Measurements from ENCODE around the gene TMUB1. TPM values are rescaled to one million over a fixed set of nuclear protein-coding genes. Genes with fewer than 3 reads are reported as not detected.

TMUB1 gene
- total and polyA plus RNA-seq, 12 donors: 18.5 to 88.2 (median 26.1) TPM

DNA sequence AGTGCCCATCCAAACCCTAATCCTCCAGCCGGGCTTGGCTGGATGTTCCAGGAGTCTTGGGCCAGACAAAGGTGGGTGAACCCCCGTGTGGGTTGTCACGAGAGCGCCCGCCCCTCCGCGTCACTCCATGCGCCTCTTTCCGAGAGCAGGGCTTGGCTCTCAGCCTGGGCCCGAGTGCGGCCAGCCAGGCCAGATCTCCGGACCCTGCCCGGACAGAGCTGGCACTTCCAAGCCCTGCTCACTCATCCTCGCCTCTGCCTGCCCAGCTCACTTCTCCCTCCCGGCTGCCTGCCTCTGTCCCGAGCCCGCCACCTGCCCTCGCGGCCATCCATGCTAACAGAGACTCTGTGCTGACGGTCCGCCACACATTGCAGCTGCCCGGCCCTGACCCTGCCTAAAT lies 37.6 kb upstream of the TMUB1 start:
- WGBS, 2 donors: 92 to 93% methylated on average over 22 of the region's 22 CpGs
- no peak for TF ChIP-seq CTCF (IDR thresholded peaks at IDR 0.05)
- Histone ChIP-seq H3K27me3 (no peaks in the 10 kb centered on the region), H3K4me1 (peaks cover 4 to 21% (median 13%) of the 10 kb centered on the region in 9 donors), H3K36me3 (peaks cover 0 to 78% (median 29%) of the 10 kb centered on the region in 9 donors), H3K27ac (no peak overlapping the region), H3K9me3 (no peaks in the 10 kb centered on the region), H3K4me3 (no peak overlapping the region)
- no peak for ATAC-seq
- DNase-seq: no peak
- intact Hi-C loops (cut with DNase I): loop anchor here in 9 of 10 donors (5.0 to 10.0 kb wide), 6 partner anchors 51 to 184 kb away; partner anchors contain the start of genes SMARCD3 (in 5 of the 9) and ABCF2 (in 2 of the 9)

DNA sequence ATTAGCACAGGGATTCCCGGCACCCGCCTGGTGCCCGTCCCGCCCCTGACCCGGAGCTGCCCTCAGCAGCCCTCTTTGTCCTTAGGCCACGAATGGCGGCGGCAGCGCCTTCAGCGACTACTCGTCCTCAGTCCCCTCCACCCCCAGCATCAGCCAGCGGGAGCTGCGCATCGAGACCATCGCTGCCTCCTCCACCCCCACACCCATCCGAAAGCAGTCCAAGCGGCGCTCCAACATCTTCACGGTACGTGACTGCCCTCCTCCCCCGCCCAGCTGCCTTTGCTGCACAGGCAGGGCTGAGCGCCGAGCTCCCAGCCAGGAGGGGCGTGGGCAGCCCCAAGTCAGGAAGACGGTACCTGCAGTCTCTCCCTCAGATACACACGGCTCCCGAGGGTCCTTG lies 36.6 kb upstream of the TMUB1 start:
- no peak for TF ChIP-seq CTCF (IDR thresholded peaks at IDR 0.05)
- Histone ChIP-seq H3K36me3 (peaks cover 0 to 78% (median 29%) of the 10 kb centered on the region in 9 donors), H3K4me1 (peaks cover 1 to 15% (median 6%) of the 10 kb centered on the region in 9 donors), H3K27ac (no peak overlapping the region), H3K27me3 (no peaks in the 10 kb centered on the region), H3K4me3 (no peak overlapping the region), H3K9me3 (no peaks in the 10 kb centered on the region)
- no peak for ATAC-seq
- WGBS, 2 donors: 90 to 94% methylated on average over 27 of the region's 27 CpGs
- intact Hi-C loops (cut with DNase I): loop anchor here in 9 of 10 donors (5.0 to 10.0 kb wide), 9 partner anchors 52 to 225 kb away; partner anchors contain the start of genes SMARCD3 (in 5 of the 9), ABCF2 (in 2 of the 9), CDK5 (in 1 of the 9) and SLC4A2 (in 1 of the 9)
- no peak for DNase-seq

DNA sequence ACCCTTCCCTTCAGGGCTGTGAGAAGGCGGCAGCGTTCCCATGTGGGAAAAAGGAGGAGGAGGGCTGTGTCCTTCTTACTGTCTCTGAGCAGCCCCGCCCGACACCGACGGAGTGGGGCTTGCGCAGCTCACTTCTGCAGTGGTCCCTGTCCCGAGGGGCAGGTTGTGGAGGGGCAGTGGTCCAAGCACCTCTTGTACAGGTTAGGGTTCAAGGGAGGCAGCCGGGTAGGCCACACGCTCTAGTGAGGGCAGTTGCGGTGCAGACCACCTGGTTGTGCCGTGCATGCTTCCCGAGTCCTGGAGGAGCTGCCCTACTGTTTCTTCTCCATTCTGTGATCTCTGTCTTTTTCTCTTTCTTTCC lies 35.7 kb upstream of the TMUB1 start:
- peaks cover 0 to 69% (median 29%) of the 10 kb centered on the region in 9 donors for H3K36me3 ChIP-seq
- no peak for ATAC-seq
- TF ChIP-seq CTCF (IDR thresholded peaks at IDR 0.05): no peak
- no peak for DNase-seq
- 92 to 97% methylated on average over 13 of the region's 13 CpGs for WGBS, 2 donors
- H3K27ac ChIP-seq: no peak overlapping the region
- H3K9me3 ChIP-seq: no peaks in the 10 kb centered on the region
- no peaks in the 10 kb centered on the region for H3K27me3 ChIP-seq
- no peak overlapping the region for H3K4me3 ChIP-seq
- peaks cover 3 to 17% (median 6%) of the 10 kb centered on the region in 9 donors for H3K4me1 ChIP-seq
- intact Hi-C loops (cut with DNase I): loop anchor here in 3 of 10 donors (10.0 kb wide), 3 partner anchors 64 to 224 kb away; partner anchors contain the start of genes CDK5 (in 1 of the 3) and SLC4A2 (in 1 of the 3)

GRCh38 chr7:151118108-151119054 lies 35.1 kb upstream of the TMUB1 start:
- Histone ChIP-seq H3K27ac (no peak overlapping the region), H3K4me1 (peaks cover 6 to 19% (median 11%) of the 10 kb centered on the region in 9 donors), H3K9me3 (no peaks in the 10 kb centered on the region), H3K27me3 (no peaks in the 10 kb centered on the region), H3K36me3 (peaks cover 0 to 64% (median 29%) of the 10 kb centered on the region in 9 donors), H3K4me3 (no peak overlapping the region)
- ATAC-seq (no peak), DNase-seq (no peak)
- TF ChIP-seq CTCF (IDR thresholded peaks at IDR 0.05): no peak
- 95% methylated on average over 38 of the region's 38 CpGs for WGBS, 2 donors
- intact Hi-C loops (cut with DNase I): loop anchor here in 3 of 10 donors (10.0 kb wide), 3 partner anchors 64 to 224 kb away; partner anchors contain the start of genes CDK5 (in 1 of the 3) and SLC4A2 (in 1 of the 3)
